ENCODE data around the gene RAD18. TPM values are rescaled to one million over a fixed set of nuclear protein-coding genes. Genes with fewer than 3 reads are reported as not detected.

RAD18 gene
- total RNA-seq, 2 donors from 2014 or later: 18.2 to 20.8 TPM

DNA sequence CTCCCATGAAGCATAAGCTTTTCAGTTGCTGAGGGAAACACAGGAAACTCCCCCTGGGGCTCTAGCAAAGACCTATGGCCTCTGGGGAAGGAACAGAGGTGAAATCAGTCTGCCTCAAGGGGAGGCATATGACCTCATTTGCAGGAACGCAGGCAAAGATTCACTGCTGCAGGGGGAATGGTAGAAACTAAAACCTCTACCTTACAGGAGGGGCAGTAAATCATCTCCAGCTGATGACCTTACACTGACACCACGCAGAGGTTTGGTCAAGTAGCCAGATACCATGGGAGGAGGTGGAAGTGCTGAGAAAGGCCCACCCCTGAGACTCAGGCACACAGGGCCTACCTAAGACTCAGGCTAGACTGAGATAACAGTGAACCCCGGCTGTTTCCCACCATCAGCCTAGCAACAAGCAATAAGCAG lies 81.1 kb downstream of the RAD18 start:
- Mint-ChIP-seq H3K27me3 (ENCODE audit: insufficient read depth) (no peaks in the 10 kb centered on the region), H3K27ac (peak overlapping the region; percentile 80), H3K4me3 (no peak overlapping the region), H3K36me3 (ENCODE audit: low read depth) (peaks cover 36% of the 10 kb centered on the region), H3K9me3 (peaks cover 25% of the 10 kb centered on the region), H3K4me1 (peaks cover 36% of the 10 kb centered on the region)
- Histone ChIP-seq H3K36me3 (ENCODE audit: control insufficient read depth, insufficient read depth, low read length) (peaks cover 37% of the 10 kb centered on the region), H3K27me3 (ENCODE audit: control insufficient read depth, insufficient read depth, low read length, poor library complexity, severe bottlenecking) (no peaks in the 10 kb centered on the region), H3K27ac (ENCODE audit: low read depth, low read length) (no peak overlapping the region), H3K9me3 (ENCODE audit: control insufficient read depth, low read length) (peaks cover 37% of the 10 kb centered on the region), H3K4me1 (ENCODE audit: control insufficient read depth, insufficient read depth, low read length) (peaks cover 6% of the 10 kb centered on the region), H3K4me3 (ENCODE audit: low read length) (peak overlapping the region; percentile 54), H3K9ac (ENCODE audit: extremely low read depth, low read length, poor library complexity, severe bottlenecking) (no peak overlapping the region)
- peak; percentile 71 for DNase-seq
- TF ChIP-seq, protein P1, sequence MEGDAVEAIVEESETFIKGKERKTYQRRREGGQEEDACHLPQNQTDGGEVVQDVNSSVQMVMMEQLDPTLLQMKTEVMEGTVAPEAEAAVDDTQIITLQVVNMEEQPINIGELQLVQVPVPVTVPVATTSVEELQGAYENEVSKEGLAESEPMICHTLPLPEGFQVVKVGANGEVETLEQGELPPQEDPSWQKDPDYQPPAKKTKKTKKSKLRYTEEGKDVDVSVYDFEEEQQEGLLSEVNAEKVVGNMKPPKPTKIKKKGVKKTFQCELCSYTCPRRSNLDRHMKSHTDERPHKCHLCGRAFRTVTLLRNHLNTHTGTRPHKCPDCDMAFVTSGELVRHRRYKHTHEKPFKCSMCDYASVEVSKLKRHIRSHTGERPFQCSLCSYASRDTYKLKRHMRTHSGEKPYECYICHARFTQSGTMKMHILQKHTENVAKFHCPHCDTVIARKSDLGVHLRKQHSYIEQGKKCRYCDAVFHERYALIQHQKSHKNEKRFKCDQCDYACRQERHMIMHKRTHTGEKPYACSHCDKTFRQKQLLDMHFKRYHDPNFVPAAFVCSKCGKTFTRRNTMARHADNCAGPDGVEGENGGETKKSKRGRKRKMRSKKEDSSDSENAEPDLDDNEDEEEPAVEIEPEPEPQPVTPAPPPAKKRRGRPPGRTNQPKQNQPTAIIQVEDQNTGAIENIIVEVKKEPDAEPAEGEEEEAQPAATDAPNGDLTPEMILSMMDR (conservative IDR thresholded peaks at IDR 0.05): no peak
- WGBS, 2 experiments (ENCODE audit: insufficient coverage in 1 of 2, insufficient read length in 1 of 2): 79 to 83% methylated on average over 1 to 3 of the region's 3 CpGs

DNA sequence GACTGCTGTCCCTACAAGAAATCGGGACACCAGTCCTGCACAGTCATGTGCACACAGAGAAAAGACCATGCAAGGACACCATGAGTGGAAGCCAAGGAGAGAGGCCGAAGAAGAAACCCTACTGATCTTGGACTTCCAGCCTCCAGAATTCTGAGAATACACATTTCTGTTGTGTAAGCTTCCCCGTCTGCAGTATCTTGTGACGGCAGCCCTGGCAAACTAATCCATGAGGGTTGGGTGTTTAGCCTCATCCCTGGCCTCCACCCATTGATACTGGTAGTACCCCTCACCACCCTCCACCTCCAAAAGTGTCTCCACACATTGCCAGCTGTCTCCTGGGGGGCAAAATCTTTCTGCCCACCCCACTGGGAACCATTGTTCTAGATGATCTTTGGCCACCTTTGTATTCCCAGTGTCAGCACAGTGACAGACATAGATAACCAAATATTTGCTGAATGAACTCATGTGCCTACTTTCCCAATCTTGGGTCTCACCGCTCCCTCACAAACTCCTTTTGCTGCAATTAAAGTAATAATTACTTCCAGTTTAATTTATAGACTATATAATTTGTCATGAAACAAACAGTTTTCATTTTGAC lies 83.8 kb downstream of the RAD18 start:
- Histone ChIP-seq H3K36me3 (ENCODE audit: control insufficient read depth, insufficient read depth, low read length) (peaks cover 31% of the 10 kb centered on the region), H3K27me3 (ENCODE audit: control insufficient read depth, insufficient read depth, low read length, poor library complexity, severe bottlenecking) (no peaks in the 10 kb centered on the region), H3K9me3 (ENCODE audit: control insufficient read depth, low read length) (peaks cover 25% of the 10 kb centered on the region), H3K4me3 (ENCODE audit: low read length) (peak overlapping the region; percentile 26), H3K9ac (ENCODE audit: extremely low read depth, low read length, poor library complexity, severe bottlenecking) (peak overlapping the region; percentile 3), H3K27ac (ENCODE audit: low read depth, low read length) (no peak overlapping the region), H3K4me1 (ENCODE audit: control insufficient read depth, insufficient read depth, low read length) (peaks cover 6% of the 10 kb centered on the region)
- Mint-ChIP-seq H3K4me3 (no peak overlapping the region), H3K27ac (peak overlapping the region; percentile 88), H3K27me3 (ENCODE audit: insufficient read depth) (no peaks in the 10 kb centered on the region), H3K36me3 (ENCODE audit: low read depth) (peaks cover 39% of the 10 kb centered on the region), H3K4me1 (peaks cover 23% of the 10 kb centered on the region), H3K9me3 (peaks cover 21% of the 10 kb centered on the region)
- TF ChIP-seq, protein P1 (conservative IDR thresholded peaks at IDR 0.05): no peak
- no peak for DNase-seq
- 90 to 93% methylated on average over 3 to 5 of the region's 5 CpGs for WGBS, 2 experiments (ENCODE audit: insufficient coverage in 1 of 2, insufficient read length in 1 of 2)

DNA sequence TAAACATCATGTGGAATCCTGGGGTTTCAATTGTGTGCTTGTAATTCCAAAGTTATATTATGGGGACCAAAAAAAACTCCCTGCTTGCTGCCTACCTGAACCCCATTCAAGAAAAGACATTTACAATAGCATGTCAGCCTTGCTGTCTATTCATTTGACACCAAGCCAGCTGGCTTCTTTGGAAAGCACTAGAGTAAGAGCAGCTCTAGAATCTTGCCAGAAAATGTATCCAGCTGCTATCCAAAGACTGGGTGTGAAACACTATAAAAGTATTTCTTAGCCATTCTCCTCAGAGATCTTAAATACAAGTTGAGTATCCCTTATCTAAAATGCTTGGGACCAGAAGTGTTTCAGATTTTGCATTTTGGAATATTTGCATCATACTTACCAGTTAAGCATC lies 87.4 kb downstream of the RAD18 start:
- peaks cover 20% of the 10 kb centered on the region for H3K36me3 ChIP-seq (ENCODE audit: control insufficient read depth, insufficient read depth, low read length)
- H3K27ac ChIP-seq (ENCODE audit: low read depth, low read length): no peak overlapping the region
- H3K27me3 ChIP-seq (ENCODE audit: control insufficient read depth, insufficient read depth, low read length, poor library complexity, severe bottlenecking): no peaks in the 10 kb centered on the region
- H3K4me1 ChIP-seq (ENCODE audit: control insufficient read depth, insufficient read depth, low read length): peaks cover 6% of the 10 kb centered on the region
- Mint-ChIP-seq H3K4me3 (no peak overlapping the region), H3K27ac (no peak overlapping the region), H3K9me3 (no peaks in the 10 kb centered on the region), H3K4me1 (peaks cover 13% of the 10 kb centered on the region), H3K27me3 (ENCODE audit: insufficient read depth) (no peaks in the 10 kb centered on the region), H3K36me3 (ENCODE audit: low read depth) (peaks cover 17% of the 10 kb centered on the region)
- DNase-seq: no peak
- no peak overlapping the region for H3K4me3 ChIP-seq (ENCODE audit: low read length)
- H3K9ac ChIP-seq (ENCODE audit: extremely low read depth, low read length, poor library complexity, severe bottlenecking): no peak overlapping the region
- H3K9me3 ChIP-seq (ENCODE audit: control insufficient read depth, low read length): no peaks in the 10 kb centered on the region
- TF ChIP-seq, protein P1 (conservative IDR thresholded peaks at IDR 0.05): no peak
